GM19240 (cell line): ENCODE measurements around the gene TJAP1.
"Not testable (repeated sequence)": the region's sequence is repeated elsewhere in the genome, so short reads cannot be mapped to it uniquely, and the experiment has no call there.

Experiments used
- DNase-seq: peaks from one replicate; pipeline ENCODE4 v3.0.0; 2011; ENCODE audit warnings: low spot score; ENCODE audit not compliant: insufficient read length

TJAP1 gene

GRCh38 chr6:43524483-43524961 is 47.2 kb downstream of the TJAP1 start:
- no peak for DNase-seq

- DNase-seq: no peak
Observed at GRCh38 chr6:43532201-43532600, 54.8 kb downstream of the TJAP1 start.

DNA sequence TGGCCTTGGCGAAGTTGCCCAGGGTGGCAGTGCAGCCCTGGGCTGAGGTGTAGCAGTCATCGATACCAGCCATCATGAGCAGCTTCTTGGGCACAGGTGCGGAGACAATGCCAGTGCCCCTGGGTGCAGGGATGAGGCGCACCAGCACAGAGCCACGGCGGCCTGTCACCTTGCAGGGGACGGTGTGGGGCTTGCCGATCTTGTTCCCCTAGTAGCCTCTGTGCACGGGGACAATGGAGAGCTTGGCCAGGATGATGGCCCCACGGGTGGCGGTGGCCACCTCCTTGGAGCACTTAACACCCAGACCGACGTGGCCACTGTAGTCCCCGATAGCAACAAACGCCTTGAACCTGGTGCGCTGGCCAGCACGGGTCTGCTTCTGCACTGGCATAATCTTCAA is 61.6 kb downstream of the TJAP1 start:
- not testable (repeated sequence) for DNase-seq

DNA sequence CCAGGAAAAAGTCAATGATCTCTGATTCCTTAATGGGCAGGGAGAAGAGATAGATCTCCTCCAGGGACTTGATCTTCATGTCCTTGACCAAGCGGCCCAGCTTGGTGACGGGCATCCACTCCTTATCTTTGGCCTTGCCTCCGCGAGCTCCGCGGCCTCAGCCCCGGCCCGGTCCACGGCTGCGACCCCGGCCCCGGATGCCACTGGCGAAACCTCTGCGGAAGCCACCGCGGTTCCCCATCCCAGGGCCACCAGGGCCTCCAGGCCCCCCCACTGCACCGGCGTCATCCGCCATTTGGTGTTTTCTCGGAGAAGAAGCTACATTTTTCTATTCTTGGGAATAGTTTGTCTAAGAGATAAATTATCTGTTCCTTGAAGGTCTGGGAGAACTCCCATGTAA is 62.0 kb downstream of the TJAP1 start:
- DNase-seq: not testable (repeated sequence)

DNA sequence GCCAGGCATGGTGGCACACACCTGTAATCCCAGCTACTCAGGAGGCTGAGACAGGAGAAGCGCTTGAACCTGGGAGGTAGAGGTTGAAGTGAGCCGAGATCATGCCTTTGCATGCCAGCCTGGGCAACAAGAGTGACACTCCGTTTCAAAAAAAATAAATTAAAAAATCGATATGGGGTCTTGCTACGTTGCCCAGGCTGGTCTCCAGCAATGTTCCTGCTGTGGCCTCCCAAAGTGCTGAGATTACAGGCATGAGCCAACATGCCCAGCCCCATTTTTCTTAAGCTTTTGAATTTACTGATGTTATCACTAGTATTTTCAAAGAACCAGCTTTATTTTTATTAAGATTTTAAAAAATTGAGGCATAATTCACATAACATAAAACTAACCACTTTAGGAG is 63.1 kb downstream of the TJAP1 start:
- no peak for DNase-seq

GRCh38 chr6:43541774-43542471 is 64.6 kb downstream of the TJAP1 start:
- DNase-seq: no peak

DNA sequence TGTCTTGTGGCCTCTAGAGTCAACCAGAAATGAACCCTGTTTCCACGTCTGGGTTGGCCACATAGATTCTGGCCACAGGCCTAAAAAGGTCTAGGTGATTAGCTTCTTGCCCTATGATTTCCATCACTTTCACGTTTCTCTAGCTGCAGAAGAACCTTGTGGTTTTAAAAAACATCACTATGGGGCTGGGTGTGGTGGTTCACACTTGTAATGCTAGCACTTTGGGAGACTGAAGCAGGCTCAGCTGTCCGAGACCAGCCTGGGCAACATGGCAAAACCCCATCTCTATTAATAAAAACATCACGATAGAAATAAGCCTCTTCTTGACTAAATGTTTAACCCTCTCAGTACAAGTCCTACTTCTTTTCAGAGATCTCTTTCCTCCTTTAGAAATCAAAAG is 67.1 kb downstream of the TJAP1 start:
- no peak for DNase-seq

GRCh38 chr6:43547222-43547621 is 69.9 kb downstream of the TJAP1 start:
- DNase-seq: no peak
